ENCODE data around the gene FGF3.
"Not testable (repeated sequence)": the region's sequence is repeated elsewhere in the genome, so short reads cannot be mapped to it uniquely, and the experiment has no call there.

Gene FGF3

DNA sequence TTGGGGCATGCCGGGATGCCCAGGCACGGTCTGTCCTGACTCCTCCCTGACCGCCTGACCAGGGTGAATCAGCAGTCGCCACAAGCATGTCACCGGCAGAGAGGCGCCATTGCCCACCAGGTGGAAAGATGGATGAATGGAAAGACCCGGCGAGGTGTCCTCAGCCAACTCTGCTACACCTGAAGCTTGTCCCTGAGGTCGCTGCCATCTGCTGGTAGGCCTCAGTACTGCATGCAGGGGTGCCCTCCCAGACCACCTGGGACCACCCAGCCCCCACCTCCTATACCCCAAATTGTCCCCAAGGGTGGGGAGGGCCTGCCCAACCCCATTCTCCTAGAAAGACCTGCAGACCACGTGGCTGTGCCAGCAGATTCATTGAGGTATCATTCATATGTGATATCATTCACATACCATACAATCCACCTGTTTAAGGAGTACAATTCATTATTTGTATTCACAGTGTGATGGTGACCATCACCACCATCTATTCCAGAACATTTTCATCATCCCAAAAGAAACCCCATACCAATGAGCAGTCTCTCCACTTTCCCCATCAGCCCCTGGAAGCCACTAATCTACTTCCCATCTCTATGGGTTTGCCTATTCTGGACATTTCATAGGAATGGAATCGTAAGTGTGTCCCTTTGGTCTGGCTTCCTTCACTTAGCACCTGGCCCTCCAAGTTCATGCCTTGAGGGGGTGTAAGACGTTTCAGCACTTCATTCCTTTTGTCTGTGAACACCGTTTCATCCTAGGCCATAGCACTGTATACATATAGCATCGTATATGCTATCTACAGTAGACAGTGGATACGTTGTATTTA lies 17.5 kb downstream of the FGF3 start:
- DNase-seq = peak; percentile 38 to 48

DNA sequence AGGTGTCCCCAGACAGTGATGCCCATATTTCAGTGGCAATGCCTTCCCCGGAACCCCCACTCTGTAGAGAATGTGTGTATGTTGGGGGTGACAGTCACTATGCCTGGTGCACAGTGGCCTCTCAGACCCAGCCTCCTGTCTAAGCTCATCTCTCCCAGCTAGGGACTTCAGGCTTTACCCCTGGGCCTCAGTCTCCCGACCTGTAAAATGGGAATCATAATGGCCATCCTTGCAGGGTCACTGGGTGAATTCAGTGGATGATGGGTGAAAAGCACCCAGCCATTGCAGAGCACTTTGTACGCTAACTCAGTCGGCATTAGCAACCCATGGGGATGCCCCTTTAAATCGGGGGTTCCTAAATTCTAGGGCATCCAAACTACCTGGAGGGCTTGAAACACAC lies 18.9 kb downstream of the FGF3 start:
- DNase-seq = no peak

GRCh38 chr11:69799582-69799981 lies 19.6 kb downstream of the FGF3 start:
- no peak for DNase-seq

DNA sequence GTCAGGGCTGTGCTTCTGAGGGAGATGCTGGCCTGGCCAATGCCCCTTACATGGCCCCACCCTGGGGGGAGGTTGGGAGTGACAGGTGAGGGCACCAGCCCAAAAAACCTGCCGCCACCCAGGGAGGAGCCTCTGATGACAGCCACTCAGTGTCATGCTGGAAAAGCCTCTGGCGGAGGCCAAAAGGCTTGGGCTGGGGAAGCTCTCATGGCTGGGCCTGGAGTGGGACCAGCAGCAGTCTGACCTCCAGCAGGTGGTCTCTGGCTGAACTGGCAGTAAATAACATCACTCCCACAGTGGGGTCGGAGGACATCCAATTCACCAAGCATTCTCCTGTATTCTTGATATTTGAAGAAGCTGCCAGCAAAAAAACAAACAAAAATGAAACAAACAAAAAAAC lies 20.1 kb downstream of the FGF3 start:
- no peak for DNase-seq

- no peak for DNase-seq
These were observed 21.3 kb downstream of the FGF3 start for GRCh38 chr11:69797737-69798528.

- DNase-seq = no peak
These were observed 22.1 kb downstream of the FGF3 start for GRCh38 chr11:69797156-69797555.

GRCh38 chr11:69796063-69796462 lies 23.2 kb downstream of the FGF3 start:
- no peak for DNase-seq

DNA sequence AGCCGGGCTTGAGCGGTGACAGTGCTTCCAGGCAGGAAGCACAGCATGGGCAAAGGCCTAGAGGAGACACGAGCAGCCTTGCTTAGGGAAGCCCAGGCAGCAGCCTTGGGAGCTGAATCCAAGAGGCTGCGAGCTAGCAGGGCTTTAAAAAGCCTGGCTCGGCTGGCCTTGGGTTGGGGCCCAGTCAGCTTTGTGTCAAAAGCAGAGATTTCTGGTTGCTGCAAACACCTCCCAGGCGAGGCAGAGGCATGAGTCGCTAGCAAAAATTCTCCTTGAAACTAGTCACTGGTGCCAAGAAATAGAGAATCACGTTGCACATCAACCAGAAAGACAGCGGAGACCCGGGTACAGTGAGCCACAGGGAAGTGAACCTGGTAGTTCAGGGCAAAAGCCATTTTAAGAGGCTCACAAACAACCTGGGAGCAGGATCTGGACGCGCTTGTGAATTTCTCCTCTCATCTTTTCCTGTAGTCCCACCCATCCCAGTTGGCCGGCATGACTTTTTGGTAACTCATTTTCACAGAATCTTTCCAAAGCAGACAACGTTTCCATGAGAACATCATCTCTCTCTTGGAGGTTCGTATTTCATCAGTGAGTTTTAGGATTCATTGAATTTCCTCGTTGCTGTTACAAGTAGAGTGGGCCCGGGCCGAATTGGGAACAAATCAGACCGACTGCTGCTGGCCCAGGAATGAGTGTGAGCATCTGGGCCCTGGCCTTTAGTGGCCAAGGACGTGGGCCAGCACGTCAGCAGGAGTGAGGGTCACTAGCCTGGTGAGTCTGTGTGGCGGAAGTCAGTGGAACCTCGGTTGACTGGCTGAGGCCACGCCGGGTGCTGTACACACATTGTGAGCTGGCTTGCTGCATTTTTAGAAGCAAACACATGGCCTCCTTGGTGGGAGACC lies 27.7 kb downstream of the FGF3 start:
- no peak for DNase-seq

- no peak for DNase-seq
These were observed 30.3 kb downstream of the FGF3 start for GRCh38 chr11:69788956-69789355.

GRCh38 chr11:69787906-69788305 lies 31.3 kb downstream of the FGF3 start:
- DNase-seq = no peak

DNA sequence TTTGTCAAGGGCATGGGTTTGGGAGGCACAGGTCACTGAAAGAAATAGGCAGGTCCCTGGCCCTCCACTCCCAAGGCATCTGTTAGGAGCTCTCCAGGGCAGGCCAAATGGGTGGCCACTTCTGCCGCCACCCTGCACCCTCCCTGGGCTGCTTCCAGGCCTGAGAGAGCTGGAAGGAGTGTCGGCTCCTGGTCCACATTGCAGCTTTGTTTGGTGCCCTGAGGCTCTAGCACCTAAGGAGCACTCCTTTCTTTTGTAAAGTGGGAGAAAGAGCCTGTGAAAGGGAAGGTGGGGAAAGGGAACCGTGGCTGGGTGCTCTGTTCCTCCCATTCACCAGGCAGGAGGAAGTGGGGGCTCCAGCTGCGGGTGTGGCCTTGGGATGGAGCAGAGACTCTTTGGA lies 31.8 kb downstream of the FGF3 start:
- no peak for DNase-seq

- no peak for DNase-seq
These were observed 38.0 kb downstream of the FGF3 start for GRCh38 chr11:69781241-69781640.

DNA sequence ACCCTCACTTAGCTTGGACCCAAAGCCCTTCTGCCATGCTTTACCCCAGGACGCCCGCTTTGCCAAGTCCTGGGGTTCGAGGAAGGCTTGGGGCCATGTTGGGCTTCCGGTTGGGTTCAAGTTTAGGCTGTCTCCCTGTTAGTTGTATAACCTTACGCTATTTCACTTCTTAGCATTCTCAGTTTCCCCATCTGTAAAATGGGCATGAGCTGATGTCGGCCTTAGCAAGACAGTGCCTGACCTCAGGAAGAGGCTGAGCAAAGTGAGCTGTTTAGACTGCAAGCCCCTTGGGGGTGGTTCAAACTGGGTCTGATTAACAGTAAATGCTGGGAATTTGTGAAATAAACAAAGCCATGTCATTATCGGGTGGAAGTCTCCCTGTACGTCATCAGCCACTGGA lies 40.8 kb downstream of the FGF3 start:
- DNase-seq = no peak

- no peak for DNase-seq
These were observed 44.0 kb downstream of the FGF3 start, which contains the start of gene FGF4 for GRCh38 chr11:69775163-69775755. FGF4 (minus strand) TSS chr11:69775341; CDS start chr11:69775084, 257 bp downstream.

- no peak for DNase-seq
These were observed 44.7 kb downstream of the FGF3 start for GRCh38 chr11:69774354-69775162.

DNA sequence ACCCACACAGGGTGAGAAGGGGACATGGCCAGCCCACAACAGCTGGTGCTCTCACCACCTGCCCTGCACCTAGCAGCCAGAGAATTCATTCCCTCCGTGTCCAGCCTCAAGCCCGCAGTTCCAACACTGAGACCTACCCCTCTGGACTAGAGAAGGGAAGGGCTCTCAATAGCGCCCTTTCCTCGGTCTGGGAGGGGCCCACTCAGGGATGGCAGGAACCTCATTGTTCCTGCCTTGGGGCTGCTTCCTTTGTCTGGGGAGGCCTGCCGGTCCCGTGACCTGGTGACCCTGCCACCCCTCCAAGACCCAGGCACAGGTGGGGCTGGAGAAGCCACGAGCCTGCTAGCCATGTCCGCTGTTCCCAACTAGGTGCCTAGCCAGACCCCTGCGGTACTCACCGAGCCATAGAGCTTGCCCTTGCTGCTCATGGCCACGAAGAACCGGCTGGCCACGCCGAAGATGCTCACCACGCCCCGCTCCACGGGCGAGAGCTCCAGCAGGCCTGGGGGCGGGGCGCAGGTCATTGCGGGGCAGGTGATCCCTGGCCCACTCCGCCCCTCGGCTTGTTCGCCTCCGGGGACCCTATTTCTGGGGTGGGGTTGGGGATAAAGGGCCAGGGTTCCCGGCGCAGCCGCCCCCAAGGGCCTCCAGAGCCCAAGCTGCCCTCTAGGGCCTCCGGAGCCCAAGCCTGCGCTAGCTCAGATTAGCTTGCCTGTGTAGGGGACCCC lies 45.4 kb downstream of the FGF3 start:
- DNase-seq = no peak

- DNase-seq = no peak
These were observed 47.8 kb downstream of the FGF3 start for GRCh38 chr11:69771466-69771865.

- no peak for DNase-seq
These were observed 48.7 kb downstream of the FGF3 start for GRCh38 chr11:69770540-69770939.

- no peak for DNase-seq
These were observed 53.7 kb downstream of the FGF3 start for GRCh38 chr11:69765498-69765995.

DNA sequence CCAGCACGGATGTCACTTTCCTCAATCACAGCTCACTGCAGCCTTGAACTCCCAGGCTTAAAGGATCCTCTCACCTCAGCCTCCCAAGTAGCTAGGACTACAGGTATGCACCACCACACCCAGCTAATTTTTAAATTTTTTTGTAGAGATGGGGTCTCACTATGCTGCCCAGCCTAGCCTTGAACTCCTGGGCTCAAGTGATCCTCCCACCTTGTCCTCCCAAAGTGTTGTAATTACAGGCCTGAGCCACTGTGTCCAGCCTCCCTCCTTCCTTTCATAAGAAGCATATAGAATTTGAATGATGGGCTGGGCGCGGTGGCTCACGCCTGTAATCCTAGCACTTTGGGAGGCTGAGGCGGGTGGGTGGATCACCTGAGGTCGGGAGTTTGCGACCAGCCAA lies 54.3 kb downstream of the FGF3 start:
- not testable (repeated sequence) for DNase-seq

DNA sequence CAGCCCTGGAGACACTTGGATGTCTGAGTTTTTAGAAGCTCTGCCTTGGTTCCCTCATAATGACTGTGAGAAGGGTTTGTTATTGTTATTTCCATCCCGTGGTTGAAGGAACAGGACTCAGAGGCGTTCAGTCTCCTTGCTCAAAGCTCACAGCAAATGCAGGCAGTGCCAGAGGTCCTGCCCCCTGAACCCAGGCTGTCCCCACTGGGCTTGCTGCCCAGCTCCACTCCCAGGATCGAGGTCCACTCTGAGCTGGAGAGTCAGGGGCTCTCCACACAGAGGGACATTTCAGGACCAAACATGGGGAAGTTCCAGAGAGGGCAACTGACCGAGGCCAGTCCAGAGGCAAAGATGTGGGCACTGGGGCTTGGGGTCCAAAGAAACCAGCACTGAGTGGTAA lies 58.9 kb downstream of the FGF3 start:
- DNase-seq = no peak
